LHCN-M2 (cell line): ENCODE data around the gene IZUMO4. TPM values are rescaled to one million over a fixed set of nuclear protein-coding genes. Genes with fewer than 3 reads are reported as not detected.

Experiments
- DNase-seq: peaks from one replicate; pipeline ENCODE4 v3.0.0-alpha.2; 2012; ENCODE audit warnings: low read depth
- polyA plus RNA-seq: library from polyadenylated mRNA; unstranded; fragments of >200 nt; gene quantifications from one replicate; pipeline ENCODE4 v1.2.1, GENCODE V29; 2012; ENCODE audit warnings: missing spikeins
- total RNA-seq: library from RNA; depleted of rRNA; stranded (reverse); fragments of >200 nt; gene quantifications from 2 replicates; pipeline ENCODE4 v1.2.3, GENCODE V29; 2014; rRNA removed

Gene IZUMO4, protein sequence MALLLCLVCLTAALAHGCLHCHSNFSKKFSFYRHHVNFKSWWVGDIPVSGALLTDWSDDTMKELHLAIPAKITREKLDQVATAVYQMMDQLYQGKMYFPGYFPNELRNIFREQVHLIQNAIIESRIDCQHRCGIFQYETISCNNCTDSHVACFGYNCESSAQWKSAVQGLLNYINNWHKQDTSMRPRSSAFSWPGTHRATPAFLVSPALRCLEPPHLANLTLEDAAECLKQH
- 0.83 and 1.2 TPM in 2 replicates for total RNA-seq
- polyA plus RNA-seq: 1.4 TPM

DNA sequence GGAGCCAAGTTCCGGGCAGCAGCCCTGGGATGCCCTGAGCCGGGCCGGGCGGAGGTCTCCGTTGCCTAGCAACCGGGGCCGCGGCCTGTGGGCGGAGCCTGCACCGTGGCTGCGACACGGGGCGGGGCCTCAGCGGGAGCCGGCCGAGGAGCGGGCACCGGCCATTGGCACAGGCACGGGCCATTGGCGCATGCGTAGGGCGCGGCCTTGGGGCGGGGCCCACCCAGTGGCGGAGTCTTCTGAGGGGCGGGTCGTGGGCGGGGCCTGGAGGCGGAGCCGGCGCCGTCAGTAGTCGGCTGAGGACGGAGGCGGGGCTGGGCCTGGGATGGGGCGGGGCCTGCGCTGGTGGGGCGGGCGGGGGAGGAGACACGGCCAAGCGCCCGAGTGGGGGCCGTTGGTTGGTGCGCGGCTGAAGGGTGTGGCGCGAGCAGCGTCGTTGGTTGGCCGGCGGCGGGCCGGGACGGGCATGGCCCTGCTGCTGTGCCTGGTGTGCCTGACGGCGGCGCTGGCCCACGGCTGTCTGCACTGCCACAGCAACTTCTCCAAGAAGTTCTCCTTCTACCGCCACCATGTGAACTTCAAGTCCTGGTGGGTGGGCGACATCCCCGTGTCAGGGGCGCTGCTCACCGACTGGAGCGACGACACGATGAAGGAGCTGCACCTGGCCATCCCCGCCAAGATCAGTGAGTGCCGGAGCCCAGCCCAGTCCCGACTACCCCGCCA is at the start of gene IZUMO4:
TSS of gene IZUMO4 (plus strand) at position 436 of the 723 bp plus-strand sequence. CDS start at position 467, 31 bp downstream.
- DNase-seq: peak; percentile 93

- no peak for DNase-seq
These were observed 49.7 kb upstream of the IZUMO4 start for GRCh38 chr19:2047076-2047448.

GRCh38 chr19:2047449-2048103 is 49.1 kb upstream of the IZUMO4 start:
- peak; percentile 76 for DNase-seq

DNA sequence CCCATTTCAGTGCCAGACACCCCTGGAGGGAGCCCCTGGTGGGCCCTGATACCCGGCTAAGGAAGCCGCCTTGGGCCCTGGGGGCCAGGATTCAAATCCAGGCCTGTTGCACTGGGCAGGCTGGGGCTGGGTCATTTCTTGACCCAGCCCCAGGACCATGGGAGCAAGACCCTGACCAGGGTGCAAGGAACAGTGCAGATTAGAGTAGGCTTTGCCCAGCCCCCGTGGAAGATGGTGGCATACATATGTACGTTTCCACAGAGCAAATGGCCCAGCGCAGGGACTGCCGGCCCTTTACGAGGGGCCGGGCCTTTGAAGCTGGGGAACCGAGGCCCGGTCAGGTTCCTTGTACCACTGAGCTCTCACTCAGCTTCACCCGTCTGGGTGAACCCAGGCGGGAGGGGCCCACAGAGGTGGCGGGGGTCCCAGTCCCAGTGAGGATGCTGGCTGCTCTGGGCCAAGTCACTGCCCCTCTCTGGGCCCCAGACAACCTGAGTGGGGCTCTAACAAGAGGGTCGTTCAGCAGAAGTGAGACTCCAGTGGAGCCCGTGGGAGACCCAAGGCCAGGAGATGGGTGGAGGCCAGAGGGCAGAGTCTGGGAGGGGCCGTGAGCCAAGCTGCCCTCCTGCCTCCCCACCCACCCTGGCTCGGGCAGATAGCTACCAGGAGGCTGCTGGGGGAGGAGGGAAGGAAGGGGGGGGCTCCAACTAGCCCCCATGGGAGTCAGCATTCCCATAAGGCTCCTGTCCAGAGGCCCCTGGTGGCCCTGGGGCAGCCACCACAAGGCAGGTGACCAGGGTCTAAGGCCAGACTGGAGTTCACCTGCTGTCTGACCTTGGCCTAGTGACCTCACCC is 48.4 kb upstream of the IZUMO4 start:
- DNase-seq: no peak

GRCh38 chr19:2048959-2049740 is 47.6 kb upstream of the IZUMO4 start:
- no peak for DNase-seq

GRCh38 chr19:2049741-2050348 is 46.9 kb upstream of the IZUMO4 start:
- DNase-seq: peak; percentile 65

DNA sequence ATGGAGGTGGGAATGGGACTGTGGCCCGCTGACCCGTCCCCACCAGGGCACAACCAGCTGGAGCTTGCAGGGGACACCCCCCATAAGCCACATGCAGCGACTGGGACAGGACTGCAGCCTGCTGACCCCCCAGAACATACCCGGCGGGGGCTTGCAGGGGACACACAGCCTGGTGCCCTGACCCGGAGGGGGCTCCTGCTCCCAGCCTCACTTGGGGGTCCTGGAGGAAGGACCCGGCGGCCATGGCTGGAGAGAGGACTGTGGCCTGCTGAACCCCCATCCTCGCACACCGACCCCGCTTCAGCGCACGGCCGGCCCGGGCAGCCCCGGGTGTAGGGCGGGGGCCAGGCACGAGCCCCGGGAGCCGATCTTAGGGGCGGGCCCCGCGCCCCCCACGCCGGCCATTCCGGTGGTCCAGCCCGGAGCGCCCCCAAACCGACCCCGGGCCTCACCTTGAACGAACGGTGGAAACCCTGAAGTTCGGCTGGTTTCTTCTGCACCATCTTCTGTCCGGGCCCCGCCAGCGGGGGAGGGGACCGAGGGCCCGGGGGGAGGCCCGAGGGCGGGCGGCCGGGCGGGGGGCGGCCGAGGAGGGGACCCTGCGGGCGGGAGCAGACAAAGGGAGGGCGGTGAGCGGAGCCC is 46.2 kb upstream of the IZUMO4 start:
- no peak for DNase-seq

GRCh38 chr19:2050991-2051772 is 45.5 kb upstream of the IZUMO4 start, which contains the start of gene MKNK2:
Gene MKNK2 (minus strand): TSS chr19:2051244. CDS start chr19:2050851, 393 bp downstream.
- peak; percentile 80 for DNase-seq

- DNase-seq: no peak
These were observed 44.7 kb upstream of the IZUMO4 start for GRCh38 chr19:2051773-2052704.

DNA sequence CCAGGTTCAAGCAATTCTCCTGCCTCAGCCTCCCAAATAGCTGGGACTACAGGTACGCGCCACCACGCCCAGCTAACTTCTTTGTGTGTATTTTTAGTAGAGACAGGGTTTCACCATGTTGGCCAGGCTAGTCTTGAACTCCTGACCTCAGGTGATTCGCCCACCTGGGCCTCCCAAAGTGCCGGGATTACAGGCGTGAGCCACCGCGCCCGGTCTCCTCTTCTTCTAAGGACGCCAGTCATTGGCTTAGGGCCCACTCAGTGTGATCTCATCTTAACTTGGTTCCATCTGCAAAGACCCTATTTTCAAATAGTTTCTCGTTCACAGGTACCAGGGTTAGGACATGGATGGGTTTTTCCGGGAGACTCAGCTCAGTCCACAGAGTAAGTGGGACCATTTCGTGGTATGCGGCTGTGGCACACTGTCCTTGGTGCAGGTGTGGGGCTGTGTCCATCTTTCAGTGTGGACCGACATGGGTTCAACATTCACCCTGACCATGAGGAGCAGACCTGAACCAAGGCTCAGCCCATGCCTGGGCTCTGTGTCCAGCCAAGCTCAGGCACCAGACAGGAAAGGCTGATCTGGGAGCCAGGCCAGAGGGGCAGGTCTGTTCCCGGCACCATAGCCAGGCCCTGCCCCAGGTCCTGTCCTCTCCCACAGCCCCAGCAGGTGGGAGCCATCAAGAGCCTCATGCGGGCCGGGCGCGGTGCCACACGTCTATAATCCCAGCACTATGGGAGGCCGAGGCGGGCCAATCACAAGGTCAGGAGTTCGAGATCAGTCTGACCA is 42.9 kb upstream of the IZUMO4 start:
- no peak for DNase-seq

DNA sequence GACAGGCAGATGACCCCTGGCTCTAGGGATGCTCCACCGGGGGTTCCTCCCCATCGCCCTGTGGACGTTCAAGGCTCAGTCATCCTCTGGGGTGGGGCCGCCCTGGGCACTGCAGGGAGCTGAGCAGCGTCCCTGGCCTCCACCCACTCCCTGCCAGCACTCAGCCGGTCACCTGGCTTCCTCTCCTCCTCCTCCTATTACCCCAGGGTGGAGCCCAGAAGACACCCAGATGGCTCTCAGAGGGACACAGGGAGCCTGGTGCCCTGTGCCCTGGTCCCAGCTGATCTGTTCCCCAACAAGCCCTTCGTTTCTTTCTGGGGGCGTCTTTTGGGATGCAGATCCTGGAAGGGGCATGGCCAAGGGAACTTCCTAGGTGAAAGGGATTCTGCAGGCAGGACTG is 42.0 kb upstream of the IZUMO4 start:
- DNase-seq: no peak

GRCh38 chr19:2055931-2056836 is 40.5 kb upstream of the IZUMO4 start:
- DNase-seq: peak; percentile 68

- no peak for DNase-seq
These were observed 39.9 kb upstream of the IZUMO4 start for GRCh38 chr19:2056837-2057192.

DNA sequence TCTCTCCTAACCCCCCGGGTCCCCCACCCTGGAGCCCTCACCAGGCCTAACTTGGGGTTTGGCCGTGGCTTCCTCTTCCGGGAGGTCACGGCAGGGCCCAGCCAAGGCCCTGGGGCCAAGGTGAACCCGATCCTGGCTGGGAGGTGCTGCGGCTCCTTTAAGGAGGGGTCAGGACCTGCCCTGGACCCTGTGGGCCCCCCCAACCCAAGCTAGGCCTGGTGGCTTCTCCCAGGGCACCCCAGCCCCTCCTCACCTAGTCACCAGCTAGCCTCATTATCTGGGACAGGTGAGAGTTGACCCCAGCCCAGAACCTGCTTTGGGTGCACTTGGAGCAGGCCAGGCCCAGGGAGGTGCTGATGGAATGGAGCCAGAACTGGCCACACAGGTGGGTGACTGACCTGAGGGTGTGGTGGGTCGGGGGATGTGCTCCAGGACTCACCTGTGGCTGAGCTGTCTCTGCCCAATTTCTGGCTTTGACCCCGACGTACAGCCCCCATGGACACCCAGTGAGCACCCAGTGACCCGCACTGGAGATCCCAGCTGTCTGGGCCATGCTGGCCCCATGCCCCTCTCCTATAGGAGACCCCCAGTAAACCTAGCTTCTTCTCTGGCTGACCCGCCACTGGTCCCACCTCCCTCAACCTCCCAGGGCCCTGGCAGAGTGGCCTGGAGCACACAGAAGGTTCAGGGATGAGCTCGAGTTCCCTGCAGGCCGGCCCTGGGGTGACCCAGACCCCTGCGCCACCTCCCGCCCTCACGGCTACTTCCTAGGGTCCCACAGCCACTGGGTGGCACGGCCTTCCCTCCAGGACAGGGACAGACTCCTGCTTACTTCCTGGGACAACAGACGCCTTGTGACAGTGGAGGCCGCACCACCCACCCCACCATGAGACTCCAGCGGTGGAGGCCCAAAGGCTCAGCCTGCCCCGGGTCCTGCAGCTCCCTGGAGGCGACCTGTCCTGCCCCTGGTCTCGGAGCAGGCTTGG is 38.9 kb upstream of the IZUMO4 start:
- no peak for DNase-seq
